ENCODE data around the gene DNM3. TPM values are rescaled to one million over a fixed set of nuclear protein-coding genes. Genes with fewer than 3 reads are reported as not detected.

DNM3 gene
- total RNA-seq, 1 donor from 2014 or later, result 1.1 TPM

DNA sequence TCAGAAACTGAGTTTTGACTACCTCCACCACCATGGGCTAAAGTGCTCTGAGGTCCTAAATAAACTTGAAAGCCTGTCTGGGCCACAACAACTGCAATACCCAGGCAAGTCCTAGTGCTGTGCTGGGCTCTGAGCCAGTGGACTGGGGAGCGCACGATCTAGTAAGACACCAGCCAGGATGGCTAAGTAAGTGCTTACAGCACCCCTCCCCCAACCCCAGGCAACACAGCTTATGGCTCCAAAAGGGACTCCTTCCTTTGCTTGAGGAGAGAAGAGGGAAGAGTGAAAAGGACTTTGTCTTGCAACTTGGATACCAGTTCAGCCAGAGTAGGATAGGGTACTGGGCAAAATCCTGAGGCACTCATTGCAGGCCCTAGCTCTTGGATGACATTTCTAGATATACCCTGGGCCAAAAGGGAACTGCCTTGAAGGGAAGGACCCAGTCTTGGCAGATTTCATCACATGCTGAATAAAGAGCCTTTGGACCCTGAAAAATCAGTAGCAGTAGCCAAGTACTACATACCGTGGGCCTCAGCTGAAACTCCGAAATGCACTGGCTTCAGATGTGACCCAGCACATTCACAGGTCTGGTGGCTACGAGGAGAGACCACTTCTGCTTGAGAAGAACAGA is 580.8 kb downstream of the DNM3 start:
- Histone ChIP-seq H3K9ac (no peak overlapping the region), H3K27me3 (no peaks in the 10 kb centered on the region), H3F3A (ENCODE audit: low read depth) (no peaks in the 10 kb centered on the region), H3K4me3 (no peak overlapping the region), H3K4me1 (peaks cover 21% of the 10 kb centered on the region), H4K20me1 (ENCODE audit: low read depth) (no peaks in the 10 kb centered on the region), H2AFZ (replicated peaks) (no peak overlapping the region), H3K4me2 (no peak overlapping the region), H3K27ac (no peak overlapping the region), H3K36me3 (no peaks in the 10 kb centered on the region), H3K9me3 (ENCODE audit: low read depth) (no peaks in the 10 kb centered on the region), H3K79me2 (ENCODE audit: low read depth) (peaks cover 5% of the 10 kb centered on the region)
- no peak overlapping the region for H3K27ac Mint-ChIP-seq
- no peaks in the 10 kb centered on the region for H3K4me1 Mint-ChIP-seq
- no peak for DNase-seq (ENCODE audit: low spot score)
- no peaks in the 10 kb centered on the region for H3K9me3 Mint-ChIP-seq
- H3K4me3 Mint-ChIP-seq, result no peak overlapping the region
- H3K27me3 Mint-ChIP-seq (ENCODE audit: insufficient read depth, low read depth), result no peaks in the 10 kb centered on the region
- H3K36me3 Mint-ChIP-seq, result no peaks in the 10 kb centered on the region
- TF ChIP-seq, protein P1, sequence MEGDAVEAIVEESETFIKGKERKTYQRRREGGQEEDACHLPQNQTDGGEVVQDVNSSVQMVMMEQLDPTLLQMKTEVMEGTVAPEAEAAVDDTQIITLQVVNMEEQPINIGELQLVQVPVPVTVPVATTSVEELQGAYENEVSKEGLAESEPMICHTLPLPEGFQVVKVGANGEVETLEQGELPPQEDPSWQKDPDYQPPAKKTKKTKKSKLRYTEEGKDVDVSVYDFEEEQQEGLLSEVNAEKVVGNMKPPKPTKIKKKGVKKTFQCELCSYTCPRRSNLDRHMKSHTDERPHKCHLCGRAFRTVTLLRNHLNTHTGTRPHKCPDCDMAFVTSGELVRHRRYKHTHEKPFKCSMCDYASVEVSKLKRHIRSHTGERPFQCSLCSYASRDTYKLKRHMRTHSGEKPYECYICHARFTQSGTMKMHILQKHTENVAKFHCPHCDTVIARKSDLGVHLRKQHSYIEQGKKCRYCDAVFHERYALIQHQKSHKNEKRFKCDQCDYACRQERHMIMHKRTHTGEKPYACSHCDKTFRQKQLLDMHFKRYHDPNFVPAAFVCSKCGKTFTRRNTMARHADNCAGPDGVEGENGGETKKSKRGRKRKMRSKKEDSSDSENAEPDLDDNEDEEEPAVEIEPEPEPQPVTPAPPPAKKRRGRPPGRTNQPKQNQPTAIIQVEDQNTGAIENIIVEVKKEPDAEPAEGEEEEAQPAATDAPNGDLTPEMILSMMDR (IDR thresholded peaks at IDR 0.05), result no peak
- no peak for TF ChIP-seq EZH2phosphoT487 (IDR thresholded peaks at IDR 0.05)
- no peak for TF ChIP-seq EZH2 (IDR thresholded peaks at IDR 0.05)

DNA sequence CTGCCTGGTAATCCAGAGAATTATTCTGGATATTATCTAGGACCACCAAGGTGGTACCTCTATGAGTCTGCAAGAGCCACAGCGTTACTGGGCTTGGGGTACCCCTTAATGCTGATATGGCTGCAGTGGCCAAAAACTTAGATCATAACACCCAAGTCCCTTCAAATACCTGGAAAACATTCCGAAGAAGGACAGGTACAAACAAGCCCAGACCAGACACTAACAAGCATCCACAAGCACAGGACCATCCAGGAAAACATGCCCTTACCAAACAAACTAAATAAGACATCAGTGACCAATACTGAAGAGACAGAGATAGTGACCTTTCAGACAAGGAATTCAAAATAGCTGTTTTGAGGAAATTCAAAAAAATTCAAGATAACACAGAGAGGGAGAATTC is 582.0 kb downstream of the DNM3 start:
- no peaks in the 10 kb centered on the region for H3K9me3 ChIP-seq (ENCODE audit: low read depth)
- no peaks in the 10 kb centered on the region for H3K36me3 Mint-ChIP-seq
- H3K27ac ChIP-seq, result no peak overlapping the region
- H3K4me3 Mint-ChIP-seq, result no peak overlapping the region
- no peaks in the 10 kb centered on the region for H3K27me3 Mint-ChIP-seq (ENCODE audit: insufficient read depth, low read depth)
- H2AFZ ChIP-seq (replicated peaks), result no peak overlapping the region
- DNase-seq (ENCODE audit: low spot score), result no peak
- H4K20me1 ChIP-seq (ENCODE audit: low read depth), result no peaks in the 10 kb centered on the region
- no peak overlapping the region for H3K4me2 ChIP-seq
- H3K79me2 ChIP-seq (ENCODE audit: low read depth), result peaks cover 5% of the 10 kb centered on the region
- H3K9ac ChIP-seq, result no peak overlapping the region
- no peaks in the 10 kb centered on the region for H3F3A ChIP-seq (ENCODE audit: low read depth)
- H3K27me3 ChIP-seq, result no peaks in the 10 kb centered on the region
- no peak overlapping the region for H3K27ac Mint-ChIP-seq
- H3K4me1 Mint-ChIP-seq, result no peaks in the 10 kb centered on the region
- TF ChIP-seq EZH2phosphoT487 (IDR thresholded peaks at IDR 0.05) (no peak), EZH2 (IDR thresholded peaks at IDR 0.05) (no peak)
- TF ChIP-seq, protein P1 (IDR thresholded peaks at IDR 0.05), result no peak
- H3K36me3 ChIP-seq, result no peaks in the 10 kb centered on the region
- no peak overlapping the region for H3K4me3 ChIP-seq
- peaks cover 16% of the 10 kb centered on the region for H3K4me1 ChIP-seq
- H3K9me3 Mint-ChIP-seq, result no peaks in the 10 kb centered on the region

DNA sequence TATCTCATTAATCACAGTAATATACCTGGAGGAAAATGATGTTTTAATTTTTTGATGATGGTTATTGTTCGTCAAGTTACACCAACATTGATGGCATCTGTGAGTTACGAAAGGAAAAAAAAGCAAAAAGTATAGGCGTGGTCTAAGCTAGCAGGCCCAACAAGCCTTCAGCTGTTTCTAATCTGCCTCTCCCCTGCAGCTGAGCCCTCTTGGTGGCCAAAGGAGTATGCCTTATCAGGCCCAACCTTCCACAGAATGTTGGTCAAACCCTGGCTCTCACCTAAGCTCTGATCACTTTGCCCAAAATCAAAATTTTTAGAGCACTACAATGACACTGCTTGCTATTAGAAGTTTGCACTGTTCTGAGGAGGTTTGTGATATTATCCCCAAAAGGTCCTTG is 584.0 kb downstream of the DNM3 start:
- Histone ChIP-seq H3K4me1 (peaks cover 15% of the 10 kb centered on the region), H3K4me3 (no peak overlapping the region), H3K36me3 (no peaks in the 10 kb centered on the region), H3K4me2 (no peak overlapping the region), H3K27ac (no peak overlapping the region), H2AFZ (replicated peaks) (no peak overlapping the region), H3K9ac (no peak overlapping the region), H3F3A (ENCODE audit: low read depth) (no peaks in the 10 kb centered on the region), H3K79me2 (ENCODE audit: low read depth) (peaks cover 5% of the 10 kb centered on the region), H3K9me3 (ENCODE audit: low read depth) (no peaks in the 10 kb centered on the region), H3K27me3 (no peaks in the 10 kb centered on the region), H4K20me1 (ENCODE audit: low read depth) (no peaks in the 10 kb centered on the region)
- no peaks in the 10 kb centered on the region for H3K27me3 Mint-ChIP-seq (ENCODE audit: insufficient read depth, low read depth)
- DNase-seq (ENCODE audit: low spot score), result no peak
- H3K4me3 Mint-ChIP-seq, result no peak overlapping the region
- no peaks in the 10 kb centered on the region for H3K36me3 Mint-ChIP-seq
- no peaks in the 10 kb centered on the region for H3K4me1 Mint-ChIP-seq
- TF ChIP-seq EZH2 (IDR thresholded peaks at IDR 0.05) (no peak), EZH2phosphoT487 (IDR thresholded peaks at IDR 0.05) (no peak)
- TF ChIP-seq, protein P1 (IDR thresholded peaks at IDR 0.05), result no peak
- no peaks in the 10 kb centered on the region for H3K9me3 Mint-ChIP-seq
- no peak overlapping the region for H3K27ac Mint-ChIP-seq

All from neural progenitor cell (in vitro differentiated cells).